Urinary bladder (tissue), 4 donors: ENCODE measurements around the gene GFRA1. TPM values are rescaled to one million over a fixed set of nuclear protein-coding genes. Genes with fewer than 3 reads are reported as not detected.

Experiments used
- DNase-seq: peaks from one replicate; pipeline ENCODE4 v3.0.0-alpha.2; 2015; ENCODE audit errors: extremely low spot score
- H3K27ac ChIP-seq: one replicate; pipeline ENCODE4 v1.5.1; 2013; ENCODE audit warnings: low read depth, mild to moderate bottlenecking, moderate library complexity
- H3K36me3 ChIP-seq: one replicate; pipeline ENCODE4 v1.6.1; 2013; ENCODE audit warnings: mild to moderate bottlenecking, moderate library complexity; ENCODE audit not compliant: insufficient read depth
- H3K4me1 ChIP-seq: one replicate; pipeline ENCODE4 v1.6.1; 2013; ENCODE audit warnings: mild to moderate bottlenecking, moderate library complexity; ENCODE audit not compliant: insufficient read depth
- H3K4me3 ChIP-seq: one replicate; pipeline ENCODE4 v1.5.1; 2013; ENCODE audit warnings: low read depth, low read length
- WGBS: extraction: QIAGEN DNeasy Blood & Tissue Kit; methylation state at CpG from one replicate; pipeline ENCODE4 v1.1.7; 2013; 5-methylcytosine and 5-hydroxymethylcytosine counted together
- polyA plus RNA-seq: library from polyadenylated mRNA; stranded (reverse); fragments of 200-250 nt; gene quantifications from one replicate; pipeline ENCODE4 v1.2.3, GENCODE V29; 2013
- total RNA-seq: library from RNA; depleted of rRNA; stranded (reverse); fragments of >200 nt; gene quantifications from one replicate; pipeline ENCODE4 v1.2.3, GENCODE V29; 2014
- donor health status: healthy with polysubstance abuse.
- donor health status: healthy.

The GFRA1 gene
- total and polyA plus RNA-seq, 2 donors: 24.2 to 60.9 TPM

DNA sequence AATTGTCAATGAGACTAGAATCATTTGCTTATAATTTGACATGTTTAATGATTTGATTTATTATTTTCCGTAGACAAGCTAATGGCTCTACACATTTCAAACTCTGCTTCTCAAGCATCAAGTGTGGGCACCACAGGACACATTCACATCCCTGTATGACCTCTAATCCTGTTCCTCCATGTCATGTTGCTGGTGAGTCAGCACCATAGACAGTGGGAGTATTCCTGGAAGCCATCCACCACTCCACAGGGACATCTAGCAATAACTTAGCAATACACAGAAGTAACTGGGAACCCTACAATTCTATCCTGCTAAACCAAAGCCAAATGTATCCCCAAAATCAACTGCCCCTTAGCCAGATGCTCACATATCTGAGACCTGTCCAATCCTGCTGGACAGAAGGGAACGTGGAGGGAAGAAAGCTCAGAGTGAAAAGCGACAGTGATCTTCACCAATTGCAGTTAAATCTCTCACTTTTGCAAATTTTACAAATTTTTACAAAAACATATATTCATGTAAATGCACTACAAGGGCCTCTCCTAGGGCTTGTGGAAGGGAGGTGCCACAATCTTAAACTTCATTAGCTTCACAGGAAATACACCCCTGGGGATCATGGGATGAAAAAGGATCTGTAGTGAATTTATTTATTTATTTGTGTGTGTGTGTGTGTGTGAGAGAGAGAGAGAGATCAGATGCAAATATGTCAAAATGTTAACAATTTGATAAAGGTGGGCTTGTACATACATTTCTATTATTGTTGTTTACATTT is 126.5 kb downstream of the GFRA1 start:
- WGBS: 74% methylated on average over 3 of the region's 3 CpGs
- H3K27ac ChIP-seq: no peak overlapping the region
- DNase-seq: no peak
- no peaks in the 10 kb centered on the region for H3K4me1 ChIP-seq
- no peaks in the 10 kb centered on the region for H3K36me3 ChIP-seq
- H3K4me3 ChIP-seq: no peak overlapping the region

DNA sequence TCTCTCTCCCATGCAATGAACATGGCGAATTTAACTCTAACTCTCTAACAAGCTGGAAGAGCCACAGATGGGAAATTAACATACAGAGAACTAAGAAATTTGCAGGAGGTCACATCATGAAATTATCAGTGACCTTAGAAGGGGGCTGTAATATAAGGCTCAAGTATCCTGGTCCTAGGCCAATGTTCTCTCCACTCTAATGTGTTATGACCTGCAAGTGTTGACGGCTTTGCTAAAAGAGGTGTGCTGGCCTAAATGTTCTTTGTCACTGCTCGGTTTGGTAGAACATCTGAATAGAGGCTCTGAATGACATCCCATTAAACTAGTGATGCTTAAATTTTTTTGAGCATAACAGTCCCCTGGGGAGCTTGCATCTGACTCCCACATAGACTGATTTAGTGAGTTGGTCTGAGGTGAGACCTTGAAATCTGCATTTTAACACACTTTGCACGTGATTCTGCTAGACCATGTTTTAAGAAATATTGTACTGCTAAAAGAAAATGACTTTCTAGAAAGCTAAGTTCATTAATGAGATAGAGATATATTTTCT is 129.3 kb downstream of the GFRA1 start:
- no peak for DNase-seq
- H3K27ac ChIP-seq: no peak overlapping the region
- no peak overlapping the region for H3K4me3 ChIP-seq
- no peaks in the 10 kb centered on the region for H3K36me3 ChIP-seq
- WGBS: 94% methylated on average over 4 of the region's 4 CpGs
- no peaks in the 10 kb centered on the region for H3K4me1 ChIP-seq

DNA sequence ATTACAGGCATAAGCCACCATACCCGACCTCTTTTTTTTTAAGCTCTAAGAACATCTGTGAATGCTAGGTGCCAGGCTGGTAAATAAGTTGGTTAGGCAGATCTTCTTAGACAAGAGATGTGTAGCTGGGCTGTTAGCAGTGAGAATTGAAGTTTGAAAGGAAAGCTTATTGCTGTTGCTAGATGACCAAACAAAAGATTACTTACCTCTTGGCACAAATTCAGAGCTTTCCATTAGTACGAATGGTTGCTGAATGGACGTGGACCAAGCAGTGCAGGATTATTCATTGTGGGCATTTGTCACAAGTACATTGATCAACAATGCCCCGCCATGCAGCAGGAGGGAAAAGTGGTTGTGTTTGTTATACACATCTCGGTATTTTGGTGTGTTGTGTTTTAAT is 131.2 kb downstream of the GFRA1 start:
- Histone ChIP-seq H3K4me1 (no peaks in the 10 kb centered on the region), H3K4me3 (no peak overlapping the region), H3K36me3 (no peaks in the 10 kb centered on the region), H3K27ac (no peak overlapping the region)
- DNase-seq: no peak
- 75% methylated on average over 5 of the region's 5 CpGs for WGBS

DNA sequence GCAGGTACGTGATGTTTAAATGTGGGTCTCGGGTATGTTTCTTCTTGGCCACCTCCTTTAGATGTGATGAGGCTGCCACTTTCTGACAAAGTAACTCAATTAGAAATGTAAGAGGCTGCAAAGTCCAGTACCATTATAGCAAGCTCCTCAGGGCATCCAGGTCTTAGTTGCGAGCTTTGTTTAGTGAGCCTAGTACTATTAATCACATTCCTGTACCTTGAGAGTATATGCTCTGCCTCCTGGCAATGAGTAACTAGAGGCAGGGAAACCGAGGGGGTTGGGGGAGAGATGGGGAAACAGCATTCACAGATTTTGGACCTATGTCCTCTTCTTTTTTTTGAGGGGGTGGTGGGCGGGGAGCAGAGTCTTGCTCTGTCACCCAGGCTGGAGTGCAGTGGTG is 131.8 kb downstream of the GFRA1 start:
- no peak overlapping the region for H3K4me3 ChIP-seq
- no peaks in the 10 kb centered on the region for H3K36me3 ChIP-seq
- H3K27ac ChIP-seq: no peak overlapping the region
- WGBS: 93% methylated on average over 5 of the region's 5 CpGs
- no peaks in the 10 kb centered on the region for H3K4me1 ChIP-seq
- no peak for DNase-seq

DNA sequence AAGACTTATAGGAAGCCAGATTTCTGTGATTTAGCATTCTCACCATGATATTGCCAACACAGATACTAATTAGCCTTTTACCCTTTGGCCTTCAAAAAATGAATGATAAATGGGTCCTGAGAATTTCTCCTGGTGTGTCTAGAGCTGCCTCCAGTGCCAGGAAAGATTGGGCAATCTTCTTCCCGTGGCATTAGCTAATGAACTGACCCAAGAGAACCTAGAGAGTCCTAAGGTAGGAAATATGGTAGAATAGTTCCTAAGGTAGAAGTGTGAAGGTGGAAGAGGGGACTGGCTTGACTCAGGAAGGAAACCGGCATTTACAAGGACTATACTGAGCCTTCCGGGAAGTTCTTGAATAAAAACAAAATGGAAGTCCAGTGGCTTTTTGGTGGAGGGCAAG is 133.1 kb downstream of the GFRA1 start:
- H3K4me3 ChIP-seq: no peak overlapping the region
- H3K4me1 ChIP-seq: no peaks in the 10 kb centered on the region
- no peak for DNase-seq
- H3K27ac ChIP-seq: no peak overlapping the region
- no peaks in the 10 kb centered on the region for H3K36me3 ChIP-seq
- 64% methylated on average over 3 of the region's 3 CpGs for WGBS

DNA sequence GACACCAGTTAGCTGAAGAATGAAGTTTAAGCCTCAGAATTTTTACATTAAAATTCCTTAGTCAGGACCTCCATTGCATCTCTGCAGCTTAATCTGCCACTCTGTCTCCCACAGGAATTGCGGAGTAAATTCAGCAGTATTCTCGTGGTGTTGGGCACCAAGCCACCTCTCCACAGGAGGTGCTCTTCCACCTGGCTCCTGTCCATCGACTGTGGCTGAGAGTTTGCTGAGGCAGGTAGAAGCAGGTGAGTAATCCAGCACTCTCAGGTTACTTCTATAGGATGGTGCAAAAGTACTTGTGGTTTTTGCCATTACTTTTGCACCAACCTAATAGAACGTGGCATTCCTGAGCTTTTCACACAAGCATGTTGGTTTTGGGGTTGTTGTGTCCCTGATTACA is 134.1 kb downstream of the GFRA1 start:
- Histone ChIP-seq H3K36me3 (no peaks in the 10 kb centered on the region), H3K4me1 (no peaks in the 10 kb centered on the region), H3K4me3 (no peak overlapping the region), H3K27ac (no peak overlapping the region)
- WGBS: 84% methylated on average over 4 of the region's 4 CpGs
- no peak for DNase-seq

DNA sequence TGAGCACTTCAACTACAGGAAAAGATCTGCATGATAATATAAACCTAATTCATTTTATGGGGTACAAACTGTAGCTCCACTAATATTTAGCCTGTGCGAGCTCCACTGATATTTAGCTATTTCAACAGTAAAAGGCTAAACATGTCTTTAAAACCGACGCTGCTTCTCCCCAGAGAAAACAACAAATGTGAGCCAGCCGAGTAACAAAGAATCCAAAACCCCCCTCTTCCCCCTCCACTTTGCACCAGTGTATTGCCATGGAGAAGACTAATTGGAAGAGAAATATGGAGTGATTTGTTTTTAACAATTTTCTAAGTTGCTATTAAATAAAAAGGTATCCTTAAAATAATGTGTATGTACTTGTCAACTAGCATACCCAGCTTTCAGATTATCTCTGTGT is 136.7 kb downstream of the GFRA1 start:
- Histone ChIP-seq H3K4me1 (no peaks in the 10 kb centered on the region), H3K36me3 (no peaks in the 10 kb centered on the region), H3K27ac (no peak overlapping the region), H3K4me3 (no peak overlapping the region)
- WGBS: 66% methylated on average over 4 of the region's 4 CpGs
- no peak for DNase-seq

DNA sequence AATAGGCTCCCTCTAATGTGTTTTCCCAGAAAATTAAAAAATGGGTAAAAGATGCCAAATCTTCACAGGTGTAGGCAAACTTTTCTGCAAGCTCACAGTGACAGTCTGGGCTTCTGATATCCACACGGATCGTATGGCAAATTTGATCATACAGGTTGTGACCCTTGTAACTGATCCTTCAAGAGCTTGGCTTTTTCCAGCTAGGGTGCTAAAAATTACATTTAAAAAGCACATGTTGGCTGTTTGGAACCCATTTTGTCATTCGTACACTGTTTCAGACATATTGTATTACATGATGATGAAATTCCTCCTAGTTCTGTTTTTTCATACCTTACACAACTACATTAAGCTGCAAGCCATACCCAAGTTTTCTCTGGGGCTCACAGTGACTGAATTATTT is 138.7 kb downstream of the GFRA1 start:
- no peak overlapping the region for H3K27ac ChIP-seq
- no peaks in the 10 kb centered on the region for H3K4me1 ChIP-seq
- no peak overlapping the region for H3K4me3 ChIP-seq
- WGBS: 69% methylated on average over 3 of the region's 3 CpGs
- DNase-seq: no peak
- H3K36me3 ChIP-seq: no peaks in the 10 kb centered on the region

DNA sequence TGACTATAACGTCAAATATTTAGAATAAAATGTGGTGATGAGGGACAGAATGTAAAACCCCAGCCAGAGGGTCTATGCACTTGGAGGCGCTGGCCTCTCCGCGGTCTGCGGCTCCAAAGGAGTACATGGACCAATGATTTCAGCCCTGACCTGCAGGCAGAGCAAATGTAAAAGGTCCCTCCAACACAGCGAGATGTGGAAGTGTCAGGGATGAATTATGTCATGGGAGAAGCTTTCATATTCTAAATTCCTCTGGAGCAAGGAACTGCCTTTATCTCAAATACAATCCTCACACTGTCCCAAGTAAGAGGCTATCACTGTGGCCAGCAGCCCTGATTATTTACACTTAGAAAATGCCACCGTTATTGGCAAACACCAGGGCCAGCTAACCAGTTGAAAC is 139.4 kb downstream of the GFRA1 start:
- Histone ChIP-seq H3K36me3 (no peaks in the 10 kb centered on the region), H3K27ac (no peak overlapping the region), H3K4me1 (no peaks in the 10 kb centered on the region), H3K4me3 (no peak overlapping the region)
- no peak for DNase-seq
- 48% methylated on average over 7 of the region's 7 CpGs for WGBS

DNA sequence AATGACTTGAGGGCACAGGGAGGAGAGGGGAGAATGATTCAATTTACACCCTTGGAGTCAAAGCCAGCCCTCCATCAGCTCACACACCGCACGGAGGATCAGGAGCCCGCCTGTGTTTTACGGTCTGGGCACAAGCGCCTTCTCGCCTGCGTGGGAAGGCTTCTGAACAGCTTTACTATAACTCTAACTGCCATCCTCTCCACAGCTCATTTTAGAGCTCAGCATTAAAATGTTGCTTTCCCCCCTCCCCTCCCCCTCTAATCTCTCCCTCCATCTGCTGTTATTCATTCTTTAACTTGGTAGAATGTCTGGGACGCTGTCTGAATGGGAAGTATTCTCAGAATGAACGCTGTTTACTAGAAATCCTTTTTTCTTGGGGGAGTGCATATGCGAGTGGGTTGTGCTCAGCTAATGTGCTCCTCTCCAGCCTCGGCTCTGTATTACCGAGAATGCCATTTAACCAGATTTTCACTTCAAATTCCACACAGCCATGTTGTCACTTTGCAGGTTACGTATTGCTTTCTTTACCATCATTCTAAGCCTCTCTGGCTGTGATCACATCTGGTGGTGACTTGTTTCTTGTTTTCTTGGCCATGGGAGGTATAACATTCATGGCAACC is 140.1 kb downstream of the GFRA1 start:
- Histone ChIP-seq H3K4me3 (no peak overlapping the region), H3K36me3 (no peaks in the 10 kb centered on the region), H3K27ac (no peak overlapping the region), H3K4me1 (no peaks in the 10 kb centered on the region)
- 34% methylated on average over 13 of the region's 13 CpGs for WGBS
- DNase-seq: no peak

DNA sequence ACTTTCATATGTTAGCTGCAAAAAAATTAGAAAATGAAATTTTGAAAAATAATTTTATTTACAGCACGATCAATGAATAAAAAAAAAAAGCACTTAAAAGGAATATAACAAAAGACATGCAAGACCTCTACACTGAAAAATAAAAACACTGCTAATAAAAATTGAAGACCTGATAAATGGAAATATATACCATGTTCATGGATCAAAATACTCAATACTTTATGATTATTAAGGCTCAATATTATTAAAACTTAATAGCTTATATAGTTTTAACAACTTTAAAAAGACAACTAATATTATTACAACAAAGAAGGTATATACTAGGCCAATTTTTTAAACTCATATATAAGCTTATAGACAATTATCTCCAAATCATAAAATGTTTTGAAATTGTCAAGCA is 143.0 kb downstream of the GFRA1 start:
- H3K4me1 ChIP-seq: no peaks in the 10 kb centered on the region
- H3K36me3 ChIP-seq: no peaks in the 10 kb centered on the region
- 96% methylated on average over 1 of the region's 1 CpG for WGBS
- no peak overlapping the region for H3K4me3 ChIP-seq
- no peak overlapping the region for H3K27ac ChIP-seq
- no peak for DNase-seq

DNA sequence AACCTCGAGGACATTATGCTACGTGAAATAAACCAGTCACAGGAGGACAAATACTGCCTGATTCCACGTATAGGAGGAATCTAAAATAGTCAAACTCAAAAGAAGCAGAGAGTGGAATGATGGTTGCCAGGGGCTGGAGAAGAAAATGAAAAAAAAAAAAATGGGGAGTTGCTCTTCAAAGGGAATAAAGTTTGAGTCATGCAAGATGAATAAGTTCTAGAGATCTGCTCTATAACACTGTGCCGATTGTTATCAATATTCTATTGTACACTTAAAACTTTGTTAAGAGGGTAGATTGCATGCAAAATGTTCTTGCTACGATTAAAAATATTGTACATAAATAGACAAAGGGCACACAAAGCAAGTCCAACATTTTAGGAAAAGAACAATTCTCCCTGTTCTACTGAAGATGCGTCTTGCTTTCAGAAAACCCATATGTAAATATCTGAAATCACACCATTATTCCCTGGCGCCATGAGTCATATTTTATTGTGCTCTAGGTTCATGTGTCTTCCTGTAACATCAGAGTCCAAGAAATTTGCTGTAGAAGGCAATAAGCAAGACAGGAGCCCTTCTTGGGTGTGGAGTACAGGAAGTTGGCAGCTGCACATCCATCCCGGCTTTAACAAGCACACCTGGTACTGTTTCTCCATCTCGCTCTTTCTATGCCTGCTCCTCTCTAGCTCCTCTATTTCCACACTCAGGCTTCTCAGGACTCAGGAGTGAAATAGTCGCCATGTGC is 145.9 kb downstream of the GFRA1 start:
- H3K4me1 ChIP-seq: no peaks in the 10 kb centered on the region
- no peak for DNase-seq
- no peak overlapping the region for H3K27ac ChIP-seq
- no peaks in the 10 kb centered on the region for H3K36me3 ChIP-seq
- no peak overlapping the region for H3K4me3 ChIP-seq
- WGBS: 93% methylated on average over 10 of the region's 10 CpGs

DNA sequence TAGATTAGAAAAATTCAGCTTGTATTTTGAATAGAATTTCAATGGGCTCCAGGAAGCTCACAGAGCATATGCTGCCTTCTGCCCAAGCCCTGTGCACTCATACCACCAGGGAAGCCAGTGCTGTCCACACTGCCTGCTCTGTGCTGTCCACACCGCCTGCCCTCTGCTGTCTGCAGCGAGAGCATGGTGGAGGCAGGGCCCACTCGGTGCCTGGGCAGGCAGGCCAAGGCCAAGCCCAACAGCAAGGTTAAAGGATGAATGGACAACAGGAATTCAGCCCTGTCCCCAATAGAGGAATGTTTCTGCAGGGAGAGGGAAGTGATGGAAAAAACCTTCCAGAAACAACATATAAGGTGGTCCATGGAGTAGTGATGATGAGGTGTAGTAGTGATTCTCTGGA is 146.8 kb downstream of the GFRA1 start:
- H3K4me1 ChIP-seq: no peaks in the 10 kb centered on the region
- no peaks in the 10 kb centered on the region for H3K36me3 ChIP-seq
- H3K27ac ChIP-seq: no peak overlapping the region
- H3K4me3 ChIP-seq: no peak overlapping the region
- WGBS: 92% methylated on average over 3 of the region's 3 CpGs
- DNase-seq: no peak

DNA sequence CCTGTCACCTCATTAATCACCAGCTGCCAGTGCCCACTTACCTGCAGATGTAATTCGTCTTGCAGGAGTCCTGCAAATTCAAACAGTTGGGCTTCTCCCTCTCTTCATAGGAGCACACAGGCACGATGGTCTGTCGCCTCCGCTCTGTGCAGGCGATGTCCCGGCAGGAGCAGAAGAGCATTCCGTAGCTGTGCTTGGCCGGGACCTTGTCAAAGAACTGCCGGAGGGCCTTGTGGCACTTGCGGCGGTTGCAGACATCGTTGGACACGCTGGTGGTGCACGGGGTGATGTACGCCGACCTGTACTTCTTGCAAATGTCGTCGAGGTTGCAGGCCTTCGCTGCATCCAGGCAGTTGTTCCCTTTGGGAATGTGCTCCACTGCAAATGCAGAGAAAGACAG is 147.8 kb downstream of the GFRA1 start:
- no peak overlapping the region for H3K27ac ChIP-seq
- no peaks in the 10 kb centered on the region for H3K4me1 ChIP-seq
- no peak for DNase-seq
- WGBS: 91% methylated on average over 19 of the region's 19 CpGs
- H3K36me3 ChIP-seq: no peaks in the 10 kb centered on the region
- H3K4me3 ChIP-seq: no peak overlapping the region
